ENCODE results near the gene KCNH2. TPM values are rescaled to one million over a fixed set of nuclear protein-coding genes. Genes with fewer than 3 reads are reported as not detected.

Gene KCNH2
- total RNA-seq, 1 experiment from 2014 or later, result 0.84 TPM

- Histone ChIP-seq H3K4me3 (ENCODE audit: low read length) (no peak overlapping the region), H3K27me3 (ENCODE audit: low read length) (no peaks in the 10 kb centered on the region), H3K9me3 (ENCODE audit: low read length) (no peaks in the 10 kb centered on the region), H3K9me2 (replicated peaks; ENCODE audit: low read length) (no peaks in the 10 kb centered on the region), H2AFZ (ENCODE audit: low read length) (no peak overlapping the region), H3K79me2 (ENCODE audit: low read length) (no peaks in the 10 kb centered on the region), H3K4me1 (ENCODE audit: insufficient read depth, low read length) (no peaks in the 10 kb centered on the region), H3K36me3 (ENCODE audit: low read depth, low read length) (no peaks in the 10 kb centered on the region), H3F3A (ENCODE audit: low read length, unreplicated experiment) (no peaks in the 10 kb centered on the region), H4K20me1 (ENCODE audit: low read length) (no peaks in the 10 kb centered on the region), H3K4me2 (ENCODE audit: low read length) (no peak overlapping the region), H3K9ac (ENCODE audit: low read length) (no peak overlapping the region), H3K27ac (ENCODE audit: low read length) (no peak overlapping the region)
- BruUV-seq (replicated peaks), result no TSS peak
- TF ChIP-seq EZH2phosphoT487 (IDR thresholded peaks at IDR 0.05; ENCODE audit: borderline replicate concordance, low read length) (no peak), CTCF (conservative IDR thresholded peaks at IDR 0.05; ENCODE audit: low read depth, low read length) (no peak), EZH2 (IDR thresholded peaks at IDR 0.05; ENCODE audit: low read length, unreplicated experiment) (no peak)
- DNase-seq (no peak), ATAC-seq (no peak)
- ChIA-PET CTCF (no interaction called here), POLR2A (ENCODE audit: unreplicated experiment) (no interaction called here)
- intact Hi-C loops (cut with micrococcal nuclease), result no loop called here
These were observed 25.6 kb downstream of the KCNH2 start for GRCh38 chr7:150952331-150953050.

DNA sequence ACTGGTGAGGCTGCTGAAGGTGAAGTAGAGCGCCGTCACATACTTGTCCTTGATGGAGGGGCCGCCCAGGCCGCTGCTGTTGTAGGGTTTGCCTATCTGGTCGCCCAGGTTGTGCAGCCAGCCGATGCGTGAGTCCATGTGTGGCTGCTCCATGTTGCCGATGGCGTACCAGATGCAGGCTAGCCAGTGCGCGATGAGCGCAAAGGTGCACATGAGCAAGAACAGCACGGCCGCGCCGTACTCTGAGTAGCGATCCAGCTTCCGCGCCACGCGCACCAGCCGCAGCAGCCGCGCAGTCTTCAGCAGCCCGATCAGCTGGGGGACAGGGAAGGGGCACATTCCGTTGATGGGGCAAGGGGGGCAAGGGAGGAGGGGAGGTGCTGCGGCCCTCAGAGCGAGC lies 26.6 kb downstream of the KCNH2 start:
- H3K4me2 ChIP-seq (ENCODE audit: low read length), result no peak overlapping the region
- H3K9me3 ChIP-seq (ENCODE audit: low read length), result no peaks in the 10 kb centered on the region
- H3K27ac ChIP-seq (ENCODE audit: low read length), result no peak overlapping the region
- H2AFZ ChIP-seq (ENCODE audit: low read length), result no peak overlapping the region
- no peaks in the 10 kb centered on the region for H3K79me2 ChIP-seq (ENCODE audit: low read length)
- ChIA-PET CTCF (no interaction called here), POLR2A (ENCODE audit: unreplicated experiment) (no interaction called here)
- H3K9ac ChIP-seq (ENCODE audit: low read length), result no peak overlapping the region
- H3K4me3 ChIP-seq (ENCODE audit: low read length), result no peak overlapping the region
- H3K36me3 ChIP-seq (ENCODE audit: low read depth, low read length), result no peaks in the 10 kb centered on the region
- no peaks in the 10 kb centered on the region for H3F3A ChIP-seq (ENCODE audit: low read length, unreplicated experiment)
- TF ChIP-seq EZH2phosphoT487 (IDR thresholded peaks at IDR 0.05; ENCODE audit: borderline replicate concordance, low read length) (no peak), CTCF (conservative IDR thresholded peaks at IDR 0.05; ENCODE audit: low read depth, low read length) (no peak), EZH2 (IDR thresholded peaks at IDR 0.05; ENCODE audit: low read length, unreplicated experiment) (no peak)
- BruUV-seq (replicated peaks), result no TSS peak
- no peaks in the 10 kb centered on the region for H3K9me2 ChIP-seq (replicated peaks; ENCODE audit: low read length)
- DNase-seq (no peak), ATAC-seq (no peak)
- H3K4me1 ChIP-seq (ENCODE audit: insufficient read depth, low read length), result no peaks in the 10 kb centered on the region
- H3K27me3 ChIP-seq (ENCODE audit: low read length), result no peaks in the 10 kb centered on the region
- H4K20me1 ChIP-seq (ENCODE audit: low read length), result no peaks in the 10 kb centered on the region
- intact Hi-C loops (cut with micrococcal nuclease), result no loop called here

DNA sequence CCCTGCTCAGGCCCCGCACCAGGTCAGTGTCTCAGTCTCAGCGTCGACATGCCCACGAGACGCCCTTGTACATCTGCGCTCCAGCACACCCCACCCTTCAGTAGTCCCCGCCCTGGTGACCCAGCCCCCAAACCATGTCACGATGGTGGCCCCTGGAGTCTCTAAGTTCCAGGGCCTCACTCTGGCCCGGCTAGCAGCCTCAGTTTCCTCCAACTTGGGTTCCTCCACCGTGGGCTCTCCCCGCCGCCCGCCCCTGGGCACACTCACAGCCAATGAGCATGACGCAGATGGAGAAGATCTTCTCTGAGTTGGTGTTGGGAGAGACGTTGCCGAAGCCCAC lies 27.0 kb downstream of the KCNH2 start:
- Histone ChIP-seq H3K27me3 (ENCODE audit: low read length) (no peaks in the 10 kb centered on the region), H3K4me3 (ENCODE audit: low read length) (no peak overlapping the region), H3F3A (ENCODE audit: low read length, unreplicated experiment) (no peaks in the 10 kb centered on the region), H3K27ac (ENCODE audit: low read length) (no peak overlapping the region), H3K9ac (ENCODE audit: low read length) (no peak overlapping the region), H4K20me1 (ENCODE audit: low read length) (no peaks in the 10 kb centered on the region), H3K9me2 (replicated peaks; ENCODE audit: low read length) (no peaks in the 10 kb centered on the region), H3K79me2 (ENCODE audit: low read length) (no peaks in the 10 kb centered on the region), H3K36me3 (ENCODE audit: low read depth, low read length) (no peaks in the 10 kb centered on the region), H3K4me1 (ENCODE audit: insufficient read depth, low read length) (no peaks in the 10 kb centered on the region), H3K4me2 (ENCODE audit: low read length) (no peak overlapping the region), H3K9me3 (ENCODE audit: low read length) (no peaks in the 10 kb centered on the region), H2AFZ (ENCODE audit: low read length) (no peak overlapping the region)
- ChIA-PET POLR2A (ENCODE audit: unreplicated experiment) (no interaction called here), CTCF (no interaction called here)
- intact Hi-C loops (cut with micrococcal nuclease), result no loop called here
- ATAC-seq (no peak), DNase-seq (no peak)
- no TSS peak for BruUV-seq (replicated peaks)
- TF ChIP-seq CTCF (conservative IDR thresholded peaks at IDR 0.05; ENCODE audit: low read depth, low read length) (no peak), EZH2phosphoT487 (IDR thresholded peaks at IDR 0.05; ENCODE audit: borderline replicate concordance, low read length) (no peak), EZH2 (IDR thresholded peaks at IDR 0.05; ENCODE audit: low read length, unreplicated experiment) (no peak)
